Adrenal gland (tissue), 12 donors: ENCODE measurements around the gene SIM1. TPM values are rescaled to one million over a fixed set of nuclear protein-coding genes. Genes with fewer than 3 reads are reported as not detected.

Experiments used
- DNase-seq, 7 donors: peaks; one replicate each; pipeline ENCODE4 v3.0.0-alpha.2; 2019 to 2020
- H3K27ac ChIP-seq, 5 donors: fragments of 200-600 bp; sonication (generic) in 4 of 5; 1 replicate in 3 of 5; 2 replicates in 2 of 5; pipeline versions ENCODE4 v1.5.1 to v1.8.0; 2016 to 2020; ENCODE audit warnings: mild to moderate bottlenecking in 1 of 5
- H3K27me3 ChIP-seq: fragments of 200-600 bp; 2 replicates; pipeline ENCODE4 v1.8.0; 2021
- H3K36me3 ChIP-seq, 2 donors: fragments of 200-600 bp; replicated peaks in 1 of 2; 1 replicate in 1 of 2; 2 replicates in 1 of 2; pipeline versions ENCODE4 v1.5.1 to v1.8.0; 2018 to 2022
- H3K4me1 ChIP-seq, 2 donors: fragments of 200-600 bp; replicated peaks in 1 of 2; 1 replicate in 1 of 2; 2 replicates in 1 of 2; pipeline versions ENCODE4 v1.5.1 to v1.8.0; 2018 to 2021
- H3K4me3 ChIP-seq, 4 donors: fragments of 200-600 bp; sonication (generic) in 3 of 4; one replicate each; pipeline ENCODE4 v1.5.1; 2016 to 2018
- H3K9me3 ChIP-seq, 3 donors: fragments of 200-600 bp; sonication (generic) in 1 of 3; replicated peaks in 1 of 3; 1 replicate in 2 of 3; 2 replicates in 1 of 3; pipeline versions ENCODE4 v1.5.1 to v1.8.0; 2016 to 2021
- CTCF ChIP-seq, 6 experiments: fragments of 450-650 bp in 4 of 6; fragments of 200-600 bp in 2 of 6; sonication (generic) in 1 of 6; IDR thresholded peaks; 1 replicate in 5 of 6; 2 replicates in 1 of 6; pipeline versions ENCODE4 v1.5.1 to v1.8.0; 2016 to 2021; ENCODE audit warnings: antibody characterized with exemption in 6 of 6, mild to moderate bottlenecking in 2 of 6, moderate library complexity in 1 of 6
- POLR2A ChIP-seq, 2 donors: fragments of 450-650 bp; IDR thresholded peaks; one replicate each; pipeline ENCODE4 v1.6.1; 2017; ENCODE audit warnings: antibody characterized with exemption in 2 of 2, mild to moderate bottlenecking in 2 of 2, moderate library complexity in 1 of 2
- WGBS, 4 donors: extraction: QIAGEN DNeasy Blood & Tissue Kit in 2 of 4; methylation state at CpG; one replicate each; pipeline versions ENCODE4 v1.1.5 to v1.1.7; 2013 to 2017; 5-methylcytosine and 5-hydroxymethylcytosine counted together
- intact Hi-C, 2 donors: fragments of 100-400 bp; cut with DNase I; formaldehyde crosslinking; loops; one replicate each; pipeline versions ENCODE4 v1.14.1 to v1.15.0; 2022 to 2023
- polyA plus RNA-seq, 3 donors: library from polyadenylated mRNA; stranded (reverse); fragments of 200-250 nt in 2 of 3; fragments of 350-450 nt in 1 of 3; fragmentation: Illumina TruSeq in 1 of 3; extraction: RNeasy Lipid Tissue Mini Kit (QIAGEN cat#74804) in 1 of 3; gene quantifications; one replicate each; pipeline ENCODE4 v1.2.3, GENCODE V29; 2013 to 2014
- total RNA-seq, 9 donors: library from RNA; depleted of rRNA in 4 of 9; stranded (reverse); fragments of >200 nt in 4 of 9; fragments of 120-200 nt in 1 of 9; fragmentation: NEBNext Ultra II Directional in 1 of 9; extraction: Animal tissue kit (Norgen Biotek cat#: 25700) in 1 of 9; gene quantifications; one replicate each; pipeline versions ENCODE4 v1.1.0 to v1.2.4, GENCODE V29; 2013 to 2023
- donor health status: healthy with polysubstance abuse.
- donor health status: Bipolar disorder and iron deficiency.
- donor health status: DM: yes; HTN: yes; CAD: no.
- donor health status: DM: no; HTN: no; CAD: no.
- donor health status: DM: no; HTN: no; CAD: no.
- donor health status: DM: yes; HTN: yes; CAD: no.

The SIM1 gene
- total and polyA plus RNA-seq, 12 donors, result not detected

DNA sequence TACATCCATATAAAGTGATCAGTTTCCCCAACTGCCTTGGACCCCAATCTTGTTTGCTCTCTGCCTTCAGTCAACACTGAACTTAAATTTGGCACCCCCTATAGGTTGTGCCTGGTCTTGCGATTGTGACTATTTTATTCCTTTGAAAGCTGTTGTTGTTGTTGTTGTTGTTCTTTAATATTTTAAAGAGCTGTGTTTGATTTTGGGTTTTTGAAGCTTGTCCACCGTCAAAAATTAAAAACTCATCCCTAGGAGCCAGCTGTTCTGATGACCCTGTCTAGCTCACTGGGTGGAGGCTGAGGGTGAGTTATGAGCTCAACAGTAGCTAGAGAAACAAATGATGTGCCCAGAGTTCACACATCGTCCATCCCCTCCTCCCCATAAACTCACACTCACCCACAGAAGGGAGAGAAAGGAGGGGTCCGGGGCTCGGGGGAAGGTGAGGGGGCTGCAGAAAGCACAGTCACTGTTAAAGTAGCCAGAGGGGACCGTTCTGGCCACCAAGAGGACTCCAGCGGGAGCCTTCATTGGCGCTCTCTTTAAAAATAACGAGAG, 4.0 kb downstream of the SIM1 start:
- intact Hi-C loops, result no loop called here
- Histone ChIP-seq H3K27ac (no peak overlapping the region), H3K4me3 (no peak overlapping the region), H3K36me3 (no peaks in the 10 kb centered on the region), H3K9me3 (no peaks in the 10 kb centered on the region), H3K4me1 (peaks cover 0 to 12% of the 10 kb centered on the region in 2 donors), H3K27me3 (peaks cover 100% of the 10 kb centered on the region)
- WGBS, 4 donors, result 6 to 11% (median 8%) methylated on average over 8 to 9 of the region's 9 CpGs
- DNase-seq, result no peak
- TF ChIP-seq POLR2A (IDR thresholded peaks at IDR 0.05), result no peak
- TF ChIP-seq CTCF (IDR thresholded peaks at IDR 0.05), result no peak

DNA sequence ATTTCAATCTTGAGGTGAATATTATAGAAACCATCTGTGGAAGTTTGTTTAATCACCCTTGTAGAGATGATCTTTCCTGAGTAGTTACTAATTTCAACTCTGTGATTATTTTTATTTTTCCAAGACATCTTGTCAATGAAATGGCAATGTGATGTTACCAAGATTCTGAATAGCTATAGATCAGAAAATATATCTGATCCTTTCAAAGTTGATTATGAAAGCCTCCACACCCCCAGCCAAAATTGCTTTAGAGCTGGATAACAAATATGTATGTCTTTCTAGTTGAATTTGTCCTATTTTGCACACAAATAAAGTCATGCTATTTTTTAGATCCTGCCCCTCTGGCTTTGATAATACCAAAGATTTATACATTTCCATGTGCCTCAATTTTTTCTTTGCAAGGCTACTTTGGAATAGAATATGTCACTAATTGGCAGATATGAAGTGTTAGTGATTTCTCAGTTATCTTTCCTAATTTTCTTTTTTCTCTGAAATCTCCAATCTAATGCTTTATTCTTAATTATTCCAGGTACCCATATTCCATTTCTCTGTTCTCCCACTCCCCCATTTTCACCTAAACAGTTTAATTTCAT, 5.0 kb downstream of the SIM1 start:
- Histone ChIP-seq H3K4me3 (no peak overlapping the region), H3K27me3 (peaks cover 100% of the 10 kb centered on the region), H3K9me3 (no peaks in the 10 kb centered on the region), H3K4me1 (peaks cover 0 to 6% of the 10 kb centered on the region in 2 donors), H3K27ac (no peak overlapping the region), H3K36me3 (no peaks in the 10 kb centered on the region)
- no peak for TF ChIP-seq CTCF (IDR thresholded peaks at IDR 0.05)
- TF ChIP-seq POLR2A (IDR thresholded peaks at IDR 0.05), result no peak
- DNase-seq, result no peak
- intact Hi-C loops, result no loop called here

DNA sequence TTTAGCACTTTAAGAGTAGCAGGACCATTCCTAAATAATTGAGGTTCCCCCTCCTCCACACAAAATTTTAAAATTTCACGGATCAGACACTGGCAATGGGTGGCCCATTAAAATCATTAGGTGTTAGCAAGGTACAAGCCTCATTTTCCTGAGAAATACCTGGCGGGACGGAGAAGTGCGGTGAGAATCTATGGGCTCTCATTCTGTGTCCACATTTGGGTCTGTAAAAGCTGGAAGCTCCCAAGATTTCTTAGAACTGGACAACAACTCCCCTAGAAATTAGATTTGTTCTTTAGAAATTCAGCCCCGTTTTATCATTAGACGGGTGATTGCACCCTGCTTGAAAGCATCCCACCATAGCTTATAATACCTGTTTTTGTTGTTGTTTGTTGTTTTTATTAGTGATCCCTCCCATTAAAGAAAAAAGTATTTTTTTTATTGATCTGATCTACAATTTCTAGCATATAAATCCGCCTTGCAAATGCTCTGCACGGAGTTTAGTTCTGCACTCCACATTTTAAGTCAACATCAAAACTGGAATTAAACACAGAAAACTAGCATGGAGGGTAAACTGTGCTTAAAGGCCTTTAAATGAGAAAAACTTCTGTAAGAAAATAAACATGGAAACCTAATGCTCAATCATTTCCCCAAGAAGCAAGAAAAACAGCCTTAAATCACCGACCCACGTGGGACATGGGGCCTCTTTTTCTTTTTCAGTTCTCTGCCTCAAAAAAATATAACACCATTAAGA, 5.7 kb downstream of the SIM1 start:
- no peak for TF ChIP-seq POLR2A (IDR thresholded peaks at IDR 0.05)
- no peak for TF ChIP-seq CTCF (IDR thresholded peaks at IDR 0.05)
- Histone ChIP-seq H3K36me3 (no peaks in the 10 kb centered on the region), H3K9me3 (no peaks in the 10 kb centered on the region), H3K4me3 (no peak overlapping the region), H3K27ac (no peak overlapping the region), H3K27me3 (peaks cover 100% of the 10 kb centered on the region), H3K4me1 (no peaks in the 10 kb centered on the region)
- 24 to 29% (median 25%) methylated on average over 10 of the region's 10 CpGs for WGBS, 4 donors
- no peak for DNase-seq
- intact Hi-C loops, result no loop called here

- no peak for DNase-seq
- no peaks in the 10 kb centered on the region for H3K9me3 ChIP-seq
- TF ChIP-seq CTCF (IDR thresholded peaks at IDR 0.05) (no peak), POLR2A (IDR thresholded peaks at IDR 0.05) (no peak)
- H3K36me3 ChIP-seq, result no peaks in the 10 kb centered on the region
- H3K27me3 ChIP-seq, result peaks cover 99% of the 10 kb centered on the region
- intact Hi-C loops, result no loop called here
- no peak overlapping the region for H3K4me3 ChIP-seq
- 18 to 30% (median 22%) methylated on average over 15 to 34 of the region's 34 CpGs for WGBS, 4 donors
- H3K4me1 ChIP-seq, result no peaks in the 10 kb centered on the region
- H3K27ac ChIP-seq, result no peak overlapping the region
These were observed 7.3 kb downstream of the SIM1 start for GRCh38 chr6:100457311-100457990.
